Mucosa of descending colon (tissue), 3 donors: ENCODE measurements around the gene CCNO. TPM values are rescaled to one million over a fixed set of nuclear protein-coding genes. Genes with fewer than 3 reads are reported as not detected.
A peak's percentile ranks its signal among the peaks of the same experiment; 100 is the strongest.

Experiments
- ATAC-seq: fragments of 200-7000 bp; cut with Tn5 transposase; one replicate; pipeline ENCODE4 v1.9.1; 2020; ENCODE audit warnings: mild to moderate bottlenecking, moderate library complexity
- DNase-seq, 3 donors: peaks; one replicate each; pipeline ENCODE4 v3.0.0-alpha.2; 2020
- H3K36me3 ChIP-seq: fragments of 200-600 bp; one replicate; pipeline ENCODE4 v1.8.0; 2021; ENCODE audit warnings: low read depth, mild to moderate bottlenecking
- H3K4me1 ChIP-seq: fragments of 200-600 bp; one replicate; pipeline ENCODE4 v1.8.0; 2021; ENCODE audit warnings: low read depth, mild to moderate bottlenecking
- H3K4me3 ChIP-seq: fragments of 200-600 bp; one replicate; pipeline ENCODE4 v1.8.0; 2021; ENCODE audit warnings: mild to moderate bottlenecking
- H3K9me3 ChIP-seq: fragments of 200-600 bp; one replicate; pipeline ENCODE4 v1.8.0; 2021; ENCODE audit warnings: mild to moderate bottlenecking
- CTCF ChIP-seq: fragments of 200-600 bp; IDR thresholded peaks from one replicate; pipeline ENCODE4 v1.8.0; 2022; ENCODE audit warnings: antibody characterized with exemption, mild to moderate bottlenecking
- intact Hi-C, 2 donors: fragments of 100-400 bp; cut with DNase I in 1 of 2; cut with micrococcal nuclease in 1 of 2; formaldehyde crosslinking; loops; one replicate each; pipeline versions ENCODE4 v1.11.0 to v1.11.1; 2022; cut with DNase I, micrococcal nuclease
- total RNA-seq, 3 donors: library from RNA; stranded (reverse); fragmentation: NEBNext Ultra II Directional in 2 of 3; extraction: Animal tissue kit (Norgen Biotek cat#: 25700) in 2 of 3; gene quantifications; one replicate each; pipeline versions ENCODE4 v1.2.1 to v1.2.4, GENCODE V29; 2021 to 2023
- donor health status: DM: no; HTN: no; CAD: no; lungs with moderate emphysema.
- donor health status: DM: no; HTN: no; CAD: no.
- donor health status: DM: no; HTN: yes; CAD: no.

Gene CCNO
- total RNA-seq, 3 donors from 2014 or later = 0.28 to 1.8 (median 0.29) TPM

- Histone ChIP-seq H3K4me1 (peaks cover 25% of the 10 kb centered on the region), H3K36me3 (no peaks in the 10 kb centered on the region)
Observed at GRCh38 chr5:55222092-55222984, 11.1 kb downstream of the CCNO start.

GRCh38 chr5:55220433-55221185, 12.8 kb downstream of the CCNO start:
- Histone ChIP-seq H3K4me1 (peaks cover 13% of the 10 kb centered on the region), H3K4me3 (no peak overlapping the region), H3K9me3 (no peaks in the 10 kb centered on the region), H3K36me3 (no peaks in the 10 kb centered on the region)
- peak; percentile 54 to 72 (median 68) for DNase-seq
- no peak for TF ChIP-seq CTCF
- intact Hi-C loops = loop anchor here in 1 of 2 donors (10.0 kb wide), 1 partner anchor 46 kb away; the partner anchor contains the start of gene CDC20B
- ATAC-seq = peak; percentile 85

More at GRCh38 chr5:55222092-55222984, 11.1 kb downstream of the CCNO start:
- Histone ChIP-seq H3K9me3 (no peaks in the 10 kb centered on the region), H3K4me3 (no peak overlapping the region)
- DNase-seq (no peak), ATAC-seq (no peak)
- intact Hi-C loops = loop anchor here in 1 of 2 donors (10.0 kb wide), 1 partner anchor 48 kb away; the partner anchor contains the start of gene CDC20B
- TF ChIP-seq CTCF = no peak

GRCh38 chr5:55219770-55220169, 13.6 kb downstream of the CCNO start:
- intact Hi-C loops = loop anchor here in 1 of 2 donors (10.0 kb wide), 1 partner anchor 45 kb away; the partner anchor contains the start of gene CDC20B

GRCh38 chr5:55218967-55219366, 14.4 kb downstream of the CCNO start:
- no peak for TF ChIP-seq CTCF
- Histone ChIP-seq H3K4me3 (no peak overlapping the region), H3K9me3 (no peaks in the 10 kb centered on the region), H3K36me3 (no peaks in the 10 kb centered on the region), H3K4me1 (peaks cover 13% of the 10 kb centered on the region)
- intact Hi-C loops = no loop called here
- ATAC-seq = peak; percentile 89
- peak; percentile 85 to 94 (median 86) for DNase-seq

More at GRCh38 chr5:55219770-55220169, 13.6 kb downstream of the CCNO start:
- ATAC-seq (no peak), DNase-seq (no peak)
- Histone ChIP-seq H3K36me3 (no peaks in the 10 kb centered on the region), H3K4me3 (no peak overlapping the region), H3K4me1 (peaks cover 13% of the 10 kb centered on the region), H3K9me3 (no peaks in the 10 kb centered on the region)
- TF ChIP-seq CTCF = no peak

GRCh38 chr5:55211184-55211874, 22.1 kb downstream of the CCNO start:
- H3K4me3 ChIP-seq = no peak overlapping the region
- H3K36me3 ChIP-seq = no peaks in the 10 kb centered on the region
- no peaks in the 10 kb centered on the region for H3K4me1 ChIP-seq
- no peaks in the 10 kb centered on the region for H3K9me3 ChIP-seq
- no peak for ATAC-seq
- no peak for TF ChIP-seq CTCF
- intact Hi-C loops = no loop called here
- no peak for DNase-seq
